Subcutaneous abdominal adipose tissue (tissue), 5 donors: ENCODE measurements around the gene USP19.

ENCODE experiments used
- H3K27ac ChIP-seq: one replicate; pipeline ENCODE4 v1.7.0; 2013; ENCODE audit warnings: low read depth, mild to moderate bottlenecking, inconsistent platforms, low read length, moderate library complexity
- H3K27me3 ChIP-seq, 5 donors: one replicate each; pipeline ENCODE4 v1.7.0; 2013; ENCODE audit warnings: low read length in 5 of 5, inconsistent platforms in 1 of 5; ENCODE audit not compliant: control insufficient read depth in 5 of 5, insufficient read depth in 4 of 5
- H3K36me3 ChIP-seq, 5 donors: one replicate each; pipeline ENCODE4 v1.7.0; 2013; ENCODE audit warnings: low read length in 5 of 5; ENCODE audit not compliant: control insufficient read depth in 5 of 5, insufficient read depth in 5 of 5
- H3K4me1 ChIP-seq, 5 donors: one replicate each; pipeline ENCODE4 v1.7.0; 2013; ENCODE audit warnings: low read length in 5 of 5, mild to moderate bottlenecking in 3 of 5, moderate library complexity in 1 of 5; ENCODE audit not compliant: control insufficient read depth in 5 of 5, insufficient read depth in 5 of 5
- H3K4me3 ChIP-seq, 5 donors: one replicate each; pipeline ENCODE4 v1.7.0; 2013; ENCODE audit warnings: low read length in 5 of 5, low read depth in 1 of 5
- H3K9ac ChIP-seq, 5 donors: one replicate each; pipeline ENCODE4 v1.7.0; 2013; ENCODE audit warnings: low read length in 5 of 5, mild to moderate bottlenecking in 4 of 5, moderate library complexity in 3 of 5
- H3K9me3 ChIP-seq, 5 donors: one replicate each; pipeline ENCODE4 v1.7.0; 2013; ENCODE audit warnings: low read length in 5 of 5; ENCODE audit not compliant: control insufficient read depth in 5 of 5
- donor health status: healthy.
- donor health status: healthy.
- donor health status: healthy.
- donor health status: healthy.
- donor health status: healthy.

Gene USP19

GRCh38 chr3:49133226-49133951 lies 12.8 kb upstream of the USP19 start:
- Histone ChIP-seq H3K4me3 (peak overlapping the region; percentile 72 to 95 (median 86)), H3K36me3 (peaks cover 0 to 32% (median 28%) of the 10 kb centered on the region in 5 donors), H3K27ac (peak overlapping the region; percentile 75), H3K27me3 (peaks cover 0 to 5% (median 0%) of the 10 kb centered on the region in 5 donors), H3K4me1 (peaks cover 7 to 41% (median 32%) of the 10 kb centered on the region in 5 donors), H3K9me3 (no peaks in the 10 kb centered on the region), H3K9ac (peak overlapping the region; percentile 49 to 91 (median 70))

GRCh38 chr3:49132437-49133225 lies 12.0 kb upstream of the USP19 start, which contains the start of gene LAMB2:
Gene LAMB2, minus strand, starts transcription at chr3:49133050. Its CDS starts 183 bp downstream, at chr3:49132867.
- Histone ChIP-seq H3K9me3 (no peaks in the 10 kb centered on the region), H3K4me1 (peaks cover 7 to 41% (median 32%) of the 10 kb centered on the region in 5 donors), H3K9ac (peak within 1 kb of the TSS; percentile 49 to 93 (median 87)), H3K27ac (peak within 1 kb of the TSS; percentile 75), H3K36me3 (peaks cover 0 to 37% (median 32%) of the 10 kb centered on the region in 5 donors), H3K27me3 (peaks cover 0 to 2% (median 0%) of the 10 kb centered on the region in 5 donors), H3K4me3 (peak within 1 kb of the TSS; percentile 72 to 95 (median 86))

GRCh38 chr3:49132073-49132436 lies 11.4 kb upstream of the USP19 start:
- H3K4me3 ChIP-seq, result peak overlapping the region; percentile 72 to 95 (median 86)
- H3K9me3 ChIP-seq, result no peaks in the 10 kb centered on the region
- peaks cover 0 to 40% (median 34%) of the 10 kb centered on the region in 5 donors for H3K36me3 ChIP-seq
- no peaks in the 10 kb centered on the region for H3K27me3 ChIP-seq
- H3K9ac ChIP-seq, result peak overlapping the region; percentile 47 to 93 (median 87)
- H3K27ac ChIP-seq, result peak overlapping the region; percentile 75
- peaks cover 7 to 41% (median 32%) of the 10 kb centered on the region in 5 donors for H3K4me1 ChIP-seq

GRCh38 chr3:49131576-49131975 lies 11.0 kb upstream of the USP19 start:
- Histone ChIP-seq H3K27me3 (no peaks in the 10 kb centered on the region), H3K9me3 (no peaks in the 10 kb centered on the region), H3K4me3 (peak overlapping the region; percentile 72 to 95 (median 86)), H3K27ac (no peak overlapping the region), H3K4me1 (peaks cover 7 to 41% (median 32%) of the 10 kb centered on the region in 5 donors), H3K9ac (peak overlapping the region; percentile 56 to 93 (median 87)), H3K36me3 (peaks cover 0 to 44% (median 39%) of the 10 kb centered on the region in 5 donors)

- peaks cover 0 to 49% (median 45%) of the 10 kb centered on the region in 5 donors for H3K36me3 ChIP-seq
- peak overlapping the region in 4 of 5 donors; percentile 48 to 91 (median 72) for H3K9ac ChIP-seq
- H3K4me1 ChIP-seq, result peaks cover 7 to 41% (median 32%) of the 10 kb centered on the region in 5 donors
- H3K9me3 ChIP-seq, result no peaks in the 10 kb centered on the region
- H3K27me3 ChIP-seq, result no peaks in the 10 kb centered on the region
- no peak overlapping the region for H3K27ac ChIP-seq
- H3K4me3 ChIP-seq, result peak overlapping the region in 2 of 5 donors; percentile 83 to 88
These were observed 10.4 kb upstream of the USP19 start for GRCh38 chr3:49131040-49131439.

- Histone ChIP-seq H3K4me1 (peaks cover 0 to 12% (median 9%) of the 10 kb centered on the region in 5 donors), H3K9ac (no peak overlapping the region), H3K27ac (no peak overlapping the region), H3K36me3 (peaks cover 0 to 86% (median 82%) of the 10 kb centered on the region in 5 donors), H3K4me3 (no peak overlapping the region), H3K27me3 (no peaks in the 10 kb centered on the region), H3K9me3 (no peaks in the 10 kb centered on the region)
These were observed 4.5 kb upstream of the USP19 start for GRCh38 chr3:49124991-49125670.

- peaks cover 0 to 76% (median 73%) of the 10 kb centered on the region in 5 donors for H3K36me3 ChIP-seq
- no peak overlapping the region for H3K9ac ChIP-seq
- no peak overlapping the region for H3K4me3 ChIP-seq
- peaks cover 8 to 19% (median 17%) of the 10 kb centered on the region in 5 donors for H3K4me1 ChIP-seq
- no peaks in the 10 kb centered on the region for H3K27me3 ChIP-seq
- no peaks in the 10 kb centered on the region for H3K9me3 ChIP-seq
- H3K27ac ChIP-seq, result no peak overlapping the region
These were observed 3.6 kb upstream of the USP19 start for GRCh38 chr3:49124203-49124602.

- peaks cover 0 to 74% (median 70%) of the 10 kb centered on the region in 5 donors for H3K36me3 ChIP-seq
- no peaks in the 10 kb centered on the region for H3K9me3 ChIP-seq
- no peak overlapping the region for H3K4me3 ChIP-seq
- no peak overlapping the region for H3K9ac ChIP-seq
- peaks cover 11 to 25% (median 22%) of the 10 kb centered on the region in 5 donors for H3K4me1 ChIP-seq
- no peak overlapping the region for H3K27ac ChIP-seq
- H3K27me3 ChIP-seq, result no peaks in the 10 kb centered on the region
These were observed 3.1 kb upstream of the USP19 start for GRCh38 chr3:49123687-49124086.

GRCh38 chr3:49122886-49123545 lies 2.4 kb upstream of the USP19 start:
- Histone ChIP-seq H3K9me3 (no peaks in the 10 kb centered on the region), H3K27me3 (no peaks in the 10 kb centered on the region), H3K27ac (no peak overlapping the region), H3K9ac (peak overlapping the region in 1 of 5 donors; percentile 3), H3K4me1 (peaks cover 11 to 27% (median 26%) of the 10 kb centered on the region in 5 donors), H3K36me3 (peaks cover 0 to 74% (median 65%) of the 10 kb centered on the region in 5 donors), H3K4me3 (no peak overlapping the region)
